ENCODE measurements around the gene CGNL1. TPM values are rescaled to one million over a fixed set of nuclear protein-coding genes. Genes with fewer than 3 reads are reported as not detected.

CGNL1 gene
- polyA plus RNA-seq, 1 experiment = 0.06 TPM

DNA sequence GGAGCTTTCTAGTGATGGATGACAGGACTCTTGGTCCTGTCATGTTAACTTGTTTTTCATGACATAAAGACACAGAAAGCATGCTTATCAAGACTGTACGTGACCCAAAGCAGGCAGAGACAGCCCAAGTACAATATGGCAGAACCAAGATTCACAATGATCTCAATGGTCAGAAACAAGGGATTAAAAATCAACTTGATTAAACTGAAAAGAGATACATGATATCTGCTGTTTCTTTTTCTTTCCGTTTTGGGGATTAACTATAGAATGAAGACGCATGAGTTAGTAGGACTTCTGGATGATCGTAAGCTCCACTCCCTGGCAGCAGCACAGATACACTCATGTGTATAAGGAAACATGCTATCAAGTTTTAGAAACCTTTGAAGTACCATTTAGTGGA is 117.0 kb downstream of the CGNL1 start:
- no peak for DNase-seq (ENCODE audit: low read depth)
- CTCF ChIA-PET = interaction anchor here (0.6 to 1.1 kb wide), 2 partner anchors 13 to 46 kb away, joined by 3 to 4 read pairs; no protein-coding TSS in a partner anchor
- POLR2A ChIA-PET = no interaction called here
- Histone ChIP-seq H3K27me3 (ENCODE audit: control insufficient read depth, insufficient read depth, low read length) (no peaks in the 10 kb centered on the region), H3K4me3 (ENCODE audit: low read depth, low read length) (no peak overlapping the region), H3K36me3 (ENCODE audit: control insufficient read depth, insufficient read depth, low read length) (no peaks in the 10 kb centered on the region)
- TF ChIP-seq, protein P1, sequence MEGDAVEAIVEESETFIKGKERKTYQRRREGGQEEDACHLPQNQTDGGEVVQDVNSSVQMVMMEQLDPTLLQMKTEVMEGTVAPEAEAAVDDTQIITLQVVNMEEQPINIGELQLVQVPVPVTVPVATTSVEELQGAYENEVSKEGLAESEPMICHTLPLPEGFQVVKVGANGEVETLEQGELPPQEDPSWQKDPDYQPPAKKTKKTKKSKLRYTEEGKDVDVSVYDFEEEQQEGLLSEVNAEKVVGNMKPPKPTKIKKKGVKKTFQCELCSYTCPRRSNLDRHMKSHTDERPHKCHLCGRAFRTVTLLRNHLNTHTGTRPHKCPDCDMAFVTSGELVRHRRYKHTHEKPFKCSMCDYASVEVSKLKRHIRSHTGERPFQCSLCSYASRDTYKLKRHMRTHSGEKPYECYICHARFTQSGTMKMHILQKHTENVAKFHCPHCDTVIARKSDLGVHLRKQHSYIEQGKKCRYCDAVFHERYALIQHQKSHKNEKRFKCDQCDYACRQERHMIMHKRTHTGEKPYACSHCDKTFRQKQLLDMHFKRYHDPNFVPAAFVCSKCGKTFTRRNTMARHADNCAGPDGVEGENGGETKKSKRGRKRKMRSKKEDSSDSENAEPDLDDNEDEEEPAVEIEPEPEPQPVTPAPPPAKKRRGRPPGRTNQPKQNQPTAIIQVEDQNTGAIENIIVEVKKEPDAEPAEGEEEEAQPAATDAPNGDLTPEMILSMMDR (IDR thresholded peaks at IDR 0.05; ENCODE audit: insufficient read depth, low read depth, low read length) = no peak

DNA sequence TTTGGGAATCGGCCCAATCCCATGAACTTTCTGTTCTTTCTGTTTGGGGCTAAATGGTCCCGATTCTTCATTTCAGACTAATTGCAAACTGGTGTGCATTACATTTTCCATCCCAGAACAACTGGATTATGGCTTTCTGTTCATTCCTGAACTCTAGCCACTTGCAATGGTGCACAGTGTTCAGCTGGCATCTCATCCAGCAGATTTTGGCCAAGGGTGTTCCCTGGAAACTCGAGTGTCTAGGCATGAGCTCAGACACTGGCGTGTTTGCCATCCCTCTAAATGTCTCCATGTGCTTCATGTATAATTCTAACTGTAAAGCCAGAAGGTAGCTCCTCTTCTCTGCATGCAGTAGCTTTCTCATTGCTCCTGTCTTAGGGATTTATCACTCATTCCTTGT is 118.3 kb downstream of the CGNL1 start:
- Histone ChIP-seq H3K4me3 (ENCODE audit: low read depth, low read length) (no peak overlapping the region), H3K27me3 (ENCODE audit: control insufficient read depth, insufficient read depth, low read length) (no peaks in the 10 kb centered on the region), H3K36me3 (ENCODE audit: control insufficient read depth, insufficient read depth, low read length) (no peaks in the 10 kb centered on the region)
- DNase-seq (ENCODE audit: low read depth) = no peak
- POLR2A ChIA-PET = no interaction called here
- TF ChIP-seq, protein P1 (IDR thresholded peaks at IDR 0.05; ENCODE audit: insufficient read depth, low read depth, low read length) = no peak
- CTCF ChIA-PET = interaction anchor here (1.0 to 1.4 kb wide), 3 partner anchors 11 to 33 kb away, joined by 3 to 5 read pairs (median 5); no protein-coding TSS in a partner anchor

DNA sequence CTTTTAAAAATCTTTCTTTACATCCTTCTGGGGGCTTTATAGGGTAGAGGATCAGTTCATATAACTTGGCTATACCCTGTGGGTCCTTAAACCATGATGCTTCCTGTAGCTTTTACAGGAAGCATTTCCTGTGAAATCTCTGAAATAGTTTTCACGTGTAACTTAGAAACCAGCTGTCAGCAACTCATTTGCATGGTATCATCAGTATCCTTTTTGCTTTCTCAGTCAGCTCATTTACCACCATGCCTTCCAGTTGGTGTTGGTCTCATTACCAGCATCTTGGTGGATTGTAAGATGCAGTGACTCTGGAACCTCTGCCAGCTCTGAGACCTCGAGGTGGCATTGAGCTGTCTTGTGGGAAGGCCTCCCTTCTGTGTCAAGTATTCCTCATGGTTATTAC is 118.7 kb downstream of the CGNL1 start:
- Histone ChIP-seq H3K4me3 (ENCODE audit: low read depth, low read length) (no peak overlapping the region), H3K36me3 (ENCODE audit: control insufficient read depth, insufficient read depth, low read length) (no peaks in the 10 kb centered on the region), H3K27me3 (ENCODE audit: control insufficient read depth, insufficient read depth, low read length) (no peaks in the 10 kb centered on the region)
- ChIA-PET CTCF (interaction anchor here (1.0 to 1.4 kb wide), 3 partner anchors 11 to 33 kb away, joined by 3 to 5 read pairs (median 5); no protein-coding TSS in a partner anchor), POLR2A (no interaction called here)
- DNase-seq (ENCODE audit: low read depth) = no peak
- TF ChIP-seq, protein P1 (IDR thresholded peaks at IDR 0.05; ENCODE audit: insufficient read depth, low read depth, low read length) = no peak

DNA sequence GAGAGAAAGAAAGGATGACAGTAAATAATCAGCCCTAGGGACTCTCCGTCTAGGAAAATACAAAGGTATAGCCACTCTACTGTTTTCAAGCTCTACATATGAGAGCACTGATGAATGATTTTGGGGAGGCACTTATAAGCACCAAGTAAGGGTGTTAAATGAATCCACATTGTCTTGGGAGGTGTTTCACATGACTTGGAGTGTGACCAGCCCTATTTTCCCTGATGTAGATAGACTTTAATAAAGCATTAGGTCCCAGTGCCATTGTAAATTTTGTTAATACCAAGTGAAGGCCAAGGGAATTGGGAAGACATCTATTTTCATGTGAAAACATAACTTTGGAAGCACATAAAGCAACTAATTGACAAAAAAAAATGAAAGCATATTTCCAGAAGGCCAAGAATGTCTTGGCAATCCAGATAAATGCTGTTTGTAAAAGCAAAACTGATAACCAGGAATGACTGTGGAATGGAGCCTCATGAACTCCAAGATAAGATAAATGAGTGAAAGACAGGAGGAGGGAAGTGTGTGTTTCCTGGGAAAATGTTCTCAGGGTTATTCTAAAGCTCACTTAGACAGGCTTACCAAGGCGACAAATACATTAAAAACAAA is 119.4 kb downstream of the CGNL1 start:
- H3K4me3 ChIP-seq (ENCODE audit: low read depth, low read length) = no peak overlapping the region
- TF ChIP-seq, protein P1 (IDR thresholded peaks at IDR 0.05; ENCODE audit: insufficient read depth, low read depth, low read length) = no peak
- H3K36me3 ChIP-seq (ENCODE audit: control insufficient read depth, insufficient read depth, low read length) = no peaks in the 10 kb centered on the region
- CTCF ChIA-PET = interaction anchor here (1.0 to 1.4 kb wide), 3 partner anchors 10 to 32 kb away, joined by 3 to 5 read pairs (median 5); no protein-coding TSS in a partner anchor
- POLR2A ChIA-PET = no interaction called here
- no peak for DNase-seq (ENCODE audit: low read depth)
- H3K27me3 ChIP-seq (ENCODE audit: control insufficient read depth, insufficient read depth, low read length) = no peaks in the 10 kb centered on the region

DNA sequence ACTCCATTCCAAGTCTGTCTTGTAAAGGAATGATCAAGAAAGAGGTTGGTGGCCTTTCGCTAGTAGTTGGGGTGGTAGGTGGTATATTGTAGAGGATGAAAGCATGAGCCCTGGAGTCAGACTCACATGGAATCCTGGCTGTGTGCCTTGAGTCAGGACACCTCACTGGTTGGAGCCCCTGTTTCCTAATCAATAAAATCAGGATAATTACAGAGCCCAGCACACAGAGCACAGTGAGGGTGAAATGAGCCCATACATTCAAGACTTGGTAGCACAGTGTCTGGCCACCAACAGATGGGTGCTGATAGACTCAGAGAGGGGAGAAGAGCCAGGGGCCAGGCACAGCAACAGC is 120.3 kb downstream of the CGNL1 start:
- Histone ChIP-seq H3K4me3 (ENCODE audit: low read depth, low read length) (no peak overlapping the region), H3K36me3 (ENCODE audit: control insufficient read depth, insufficient read depth, low read length) (no peaks in the 10 kb centered on the region), H3K27me3 (ENCODE audit: control insufficient read depth, insufficient read depth, low read length) (no peaks in the 10 kb centered on the region)
- ChIA-PET POLR2A (no interaction called here), CTCF (no interaction called here)
- DNase-seq (ENCODE audit: low read depth) = no peak
- TF ChIP-seq, protein P1 (IDR thresholded peaks at IDR 0.05; ENCODE audit: insufficient read depth, low read depth, low read length) = no peak

All from BJ (cell line).